HCT116 (cell line): Measurements from ENCODE around the gene FNDC3B.

ENCODE experiments used
- EZH2 ChIP-seq: fragments of 200-600 bp; sonication (generic); IDR thresholded peaks from 2 replicates; pipeline ENCODE4 v1.6.1; 2017; ENCODE audit warnings: antibody characterized with exemption, mixed run types
- POLR2AphosphoS5 ChIP-seq: IDR thresholded peaks from 2 replicates; pipeline ENCODE4 v1.6.1; 2011; ENCODE audit warnings: mild to moderate bottlenecking, low read depth, low read length, moderate library complexity
- TF ChIP-seq, protein P1 (sequence below), 3 experiments: fragments of 200-600 bp in 1 of 3; sonication (generic) in 1 of 3; IDR thresholded peaks in 2 of 3; conservative IDR thresholded peaks in 1 of 3; 2 replicates each; pipeline ENCODE4 v1.5.1; 2012 to 2017; ENCODE audit warnings: low read depth in 2 of 3, low read length in 2 of 3, antibody characterized with exemption in 1 of 3, borderline replicate concordance in 1 of 3, control low read depth in 1 of 3, mild to moderate bottlenecking in 1 of 3, mixed read lengths in 1 of 3, mixed run types in 1 of 3, moderate library complexity in 1 of 3; ENCODE audit not compliant: insufficient read depth in 1 of 3

DNA sequence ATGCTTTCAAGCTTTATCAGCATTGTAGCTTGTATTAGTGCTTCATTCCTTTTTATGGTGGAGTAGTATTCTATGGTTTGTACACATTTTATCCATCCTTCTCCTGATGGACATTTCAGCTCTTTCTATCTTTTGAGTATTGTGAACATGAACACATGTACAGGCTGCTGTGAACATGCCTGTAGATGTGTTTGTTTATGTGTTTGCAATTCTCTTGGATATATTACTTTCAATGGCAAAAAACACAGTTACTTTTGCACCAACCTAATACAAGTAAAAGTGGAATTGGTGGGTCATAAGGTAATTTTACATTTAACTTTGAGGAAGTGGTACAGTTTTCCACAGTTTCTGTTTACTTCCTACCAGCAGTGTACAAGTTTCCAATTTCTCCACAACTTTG, 180.4 kb downstream of the FNDC3B start:
- TF ChIP-seq, protein P1, sequence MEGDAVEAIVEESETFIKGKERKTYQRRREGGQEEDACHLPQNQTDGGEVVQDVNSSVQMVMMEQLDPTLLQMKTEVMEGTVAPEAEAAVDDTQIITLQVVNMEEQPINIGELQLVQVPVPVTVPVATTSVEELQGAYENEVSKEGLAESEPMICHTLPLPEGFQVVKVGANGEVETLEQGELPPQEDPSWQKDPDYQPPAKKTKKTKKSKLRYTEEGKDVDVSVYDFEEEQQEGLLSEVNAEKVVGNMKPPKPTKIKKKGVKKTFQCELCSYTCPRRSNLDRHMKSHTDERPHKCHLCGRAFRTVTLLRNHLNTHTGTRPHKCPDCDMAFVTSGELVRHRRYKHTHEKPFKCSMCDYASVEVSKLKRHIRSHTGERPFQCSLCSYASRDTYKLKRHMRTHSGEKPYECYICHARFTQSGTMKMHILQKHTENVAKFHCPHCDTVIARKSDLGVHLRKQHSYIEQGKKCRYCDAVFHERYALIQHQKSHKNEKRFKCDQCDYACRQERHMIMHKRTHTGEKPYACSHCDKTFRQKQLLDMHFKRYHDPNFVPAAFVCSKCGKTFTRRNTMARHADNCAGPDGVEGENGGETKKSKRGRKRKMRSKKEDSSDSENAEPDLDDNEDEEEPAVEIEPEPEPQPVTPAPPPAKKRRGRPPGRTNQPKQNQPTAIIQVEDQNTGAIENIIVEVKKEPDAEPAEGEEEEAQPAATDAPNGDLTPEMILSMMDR (IDR thresholded peaks at IDR 0.05 in 2 of 3, conservative IDR thresholded peaks at IDR 0.05 in 1 of 3; ENCODE audit: borderline replicate concordance in 1 of 3, insufficient read depth in 1 of 3, low read depth in 2 of 3, low read length in 2 of 3), result no peak
- TF ChIP-seq POLR2AphosphoS5 (no peak), EZH2 (no peak)
